Aorta (tissue), 5 donors: ENCODE measurements around the gene TNXB. TPM values are rescaled to one million over a fixed set of nuclear protein-coding genes. Genes with fewer than 3 reads are reported as not detected.
"Not testable (repeated sequence)": the region's sequence is repeated elsewhere in the genome, so short reads cannot be mapped to it uniquely, and the experiment has no call there.

ENCODE experiments used
- ATAC-seq: fragments of 200-7000 bp; cut with Tn5 transposase; one replicate; pipeline ENCODE4 v1.9.1; 2022; ENCODE audit warnings: moderate library complexity; ENCODE audit not compliant: low FRiP score
- DNase-seq, 2 donors: peaks; one replicate each; pipeline ENCODE4 v3.0.0-alpha.2; 2020
- H3K27ac ChIP-seq, 2 donors: one replicate each; pipeline ENCODE4 v1.5.1; 2013; ENCODE audit warnings: low read length in 2 of 2, mild to moderate bottlenecking in 2 of 2, moderate library complexity in 2 of 2, control low read depth in 1 of 2, inconsistent platforms in 1 of 2, low read depth in 1 of 2
- H3K27me3 ChIP-seq, 2 donors: one replicate each; pipeline ENCODE4 v1.6.1; 2013; ENCODE audit warnings: control low read depth in 1 of 2, low read length in 1 of 2, mild to moderate bottlenecking in 1 of 2, moderate library complexity in 1 of 2; ENCODE audit not compliant: insufficient read depth in 2 of 2, control insufficient read depth in 1 of 2
- H3K36me3 ChIP-seq, 2 donors: one replicate each; pipeline ENCODE4 v1.6.1; 2013; ENCODE audit warnings: control low read depth in 1 of 2, low read length in 1 of 2, mild to moderate bottlenecking in 1 of 2; ENCODE audit not compliant: insufficient read depth in 2 of 2, control insufficient read depth in 1 of 2
- H3K4me1 ChIP-seq, 2 donors: one replicate each; pipeline ENCODE4 v1.6.1; 2013; ENCODE audit warnings: low read length in 2 of 2, control low read depth in 1 of 2, mild to moderate bottlenecking in 1 of 2, moderate library complexity in 1 of 2; ENCODE audit not compliant: insufficient read depth in 2 of 2, control insufficient read depth in 1 of 2
- H3K4me3 ChIP-seq, 2 donors: one replicate each; pipeline ENCODE4 v1.5.1; 2013; ENCODE audit warnings: low read length in 2 of 2, control low read depth in 1 of 2, mild to moderate bottlenecking in 1 of 2
- H3K9me3 ChIP-seq: one replicate; pipeline ENCODE4 v1.6.1; 2013; ENCODE audit warnings: mild to moderate bottlenecking, low read length; ENCODE audit not compliant: control insufficient read depth
- WGBS, 2 donors: extraction: QIAGEN DNeasy Blood & Tissue Kit; methylation state at CpG; one replicate each; pipeline ENCODE4 v1.1.7; 2013; 5-methylcytosine and 5-hydroxymethylcytosine counted together
- intact Hi-C, 2 donors: fragments of 100-400 bp; cut with DNase I; formaldehyde crosslinking; loops; one replicate each; pipeline versions ENCODE4 v1.14.2 to v1.15.0; 2022
- polyA plus RNA-seq, 2 donors: library from polyadenylated mRNA; stranded (reverse); fragments of 200-250 nt; gene quantifications; one replicate each; pipeline ENCODE4 v1.2.3, GENCODE V29; 2013
- total RNA-seq, 2 donors: library from RNA; stranded (reverse); fragmentation: NEBNext Ultra II Directional; extraction: Animal tissue kit (Norgen Biotek cat#: 25700); gene quantifications; one replicate each; pipeline ENCODE4 v1.2.1, GENCODE V29; 2021
- donor health status: healthy with polysubstance abuse.
- donor health status: Bipolar disorder and iron deficiency.
- donor health status: DM: no; HTN: no; CAD: no.
- donor health status: DM: no; HTN: no; CAD: no.
- donor health status: DM: yes; HTN: yes; CAD: no.

TNXB gene
- total and polyA plus RNA-seq, 4 donors = 11.1 to 441 (median 116) TPM

DNA sequence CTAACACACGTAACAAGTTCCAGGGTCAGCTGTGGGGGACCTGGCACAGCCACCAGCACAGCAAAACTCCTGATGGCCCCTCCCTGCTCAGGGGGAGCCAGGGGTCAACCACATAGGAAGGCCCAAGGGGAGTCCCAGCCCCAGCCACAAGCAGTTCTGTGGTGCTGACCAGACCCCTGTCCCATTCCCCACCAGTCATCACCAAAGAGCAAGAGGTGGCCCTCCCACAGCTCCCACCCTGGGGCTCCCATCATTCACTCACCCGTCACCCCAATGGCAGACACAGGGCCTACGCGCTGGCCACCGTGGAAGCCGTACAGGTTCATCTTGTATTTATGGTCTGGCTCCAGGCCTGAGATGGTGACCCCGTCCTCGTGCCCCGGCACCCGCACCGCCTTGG lies 59.4 kb downstream of the TNXB start:
- intact Hi-C loops, H3K4me1 ChIP-seq, H3K36me3 ChIP-seq, ATAC-seq, H3K27ac ChIP-seq, H3K9me3 ChIP-seq, H3K4me3 ChIP-seq, H3K27me3 ChIP-seq: not testable (repeated sequence)
- DNase-seq = peak in 1 of 2 donors; percentile 70
- WGBS, 2 donors = 88 to 90% methylated on average over 6 to 11 of the region's 11 CpGs

- H3K27ac ChIP-seq, ATAC-seq, H3K9me3 ChIP-seq, H3K4me1 ChIP-seq, H3K27me3 ChIP-seq, H3K4me3 ChIP-seq, H3K36me3 ChIP-seq, intact Hi-C loops: not testable (repeated sequence)
- DNase-seq = peak in 1 of 2 donors; percentile 57
- WGBS, 2 donors = 92 to 93% methylated on average over 21 of the region's 21 CpGs
These were observed 60.0 kb downstream of the TNXB start for GRCh38 chr6:32049149-32049548.

GRCh38 chr6:32047855-32048766 lies 61.0 kb downstream of the TNXB start:
- H3K36me3 ChIP-seq = no peaks in the 10 kb centered on the region
- intact Hi-C loops = loop anchor here in 1 of 2 donors (1.0 kb wide), 1 partner anchor 66 kb away; no protein-coding TSS in a partner anchor
- no peaks in the 10 kb centered on the region for H3K27me3 ChIP-seq
- H3K4me3 ChIP-seq = no peak overlapping the region
- WGBS, 2 donors = 50% methylated on average over 42 of the region's 42 CpGs
- no peaks in the 10 kb centered on the region for H3K9me3 ChIP-seq
- no peaks in the 10 kb centered on the region for H3K4me1 ChIP-seq
- ATAC-seq = peak; percentile 80
- H3K27ac ChIP-seq = no peak overlapping the region
- peak; percentile 80 to 93 for DNase-seq

GRCh38 chr6:32047539-32047854 lies 61.6 kb downstream of the TNXB start:
- Histone ChIP-seq H3K4me3 (no peak overlapping the region), H3K9me3 (no peaks in the 10 kb centered on the region), H3K4me1 (no peaks in the 10 kb centered on the region), H3K36me3 (no peaks in the 10 kb centered on the region), H3K27me3 (no peaks in the 10 kb centered on the region), H3K27ac (no peak overlapping the region)
- intact Hi-C loops = no loop called here
- whole genome bisulfite sequencing, 2 donors = 85 to 94% methylated on average over 6 of the region's 6 CpGs
- ATAC-seq (no peak), DNase-seq (no peak)

DNA sequence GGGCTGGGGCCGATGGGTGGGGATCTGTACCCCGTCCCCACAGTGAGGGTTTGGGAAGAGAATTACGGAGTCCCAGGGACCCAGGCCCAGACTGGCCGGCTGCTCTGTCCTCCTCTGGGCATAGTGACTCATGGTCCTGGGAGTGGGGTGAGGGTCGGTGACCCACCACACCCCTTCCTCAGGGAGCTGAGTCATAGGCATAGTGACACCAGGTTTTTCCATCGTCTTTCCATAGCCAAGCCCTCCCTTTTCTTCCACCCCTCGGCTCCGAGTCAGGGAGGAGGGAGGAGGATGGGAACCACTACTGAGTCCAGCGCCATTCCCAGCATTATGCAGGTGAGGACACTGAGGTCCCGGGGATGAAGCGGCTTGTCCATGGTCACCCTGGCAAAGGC lies 62.1 kb downstream of the TNXB start:
- intact Hi-C loops = no loop called here
- H3K9me3 ChIP-seq = no peaks in the 10 kb centered on the region
- 56 to 57% methylated on average over 11 of the region's 11 CpGs for WGBS, 2 donors
- no peaks in the 10 kb centered on the region for H3K27me3 ChIP-seq
- H3K36me3 ChIP-seq = no peaks in the 10 kb centered on the region
- H3K27ac ChIP-seq = no peak overlapping the region
- peak; percentile 75 to 87 for DNase-seq
- peak; percentile 74 for ATAC-seq
- H3K4me3 ChIP-seq = no peak overlapping the region
- H3K4me1 ChIP-seq = no peaks in the 10 kb centered on the region

DNA sequence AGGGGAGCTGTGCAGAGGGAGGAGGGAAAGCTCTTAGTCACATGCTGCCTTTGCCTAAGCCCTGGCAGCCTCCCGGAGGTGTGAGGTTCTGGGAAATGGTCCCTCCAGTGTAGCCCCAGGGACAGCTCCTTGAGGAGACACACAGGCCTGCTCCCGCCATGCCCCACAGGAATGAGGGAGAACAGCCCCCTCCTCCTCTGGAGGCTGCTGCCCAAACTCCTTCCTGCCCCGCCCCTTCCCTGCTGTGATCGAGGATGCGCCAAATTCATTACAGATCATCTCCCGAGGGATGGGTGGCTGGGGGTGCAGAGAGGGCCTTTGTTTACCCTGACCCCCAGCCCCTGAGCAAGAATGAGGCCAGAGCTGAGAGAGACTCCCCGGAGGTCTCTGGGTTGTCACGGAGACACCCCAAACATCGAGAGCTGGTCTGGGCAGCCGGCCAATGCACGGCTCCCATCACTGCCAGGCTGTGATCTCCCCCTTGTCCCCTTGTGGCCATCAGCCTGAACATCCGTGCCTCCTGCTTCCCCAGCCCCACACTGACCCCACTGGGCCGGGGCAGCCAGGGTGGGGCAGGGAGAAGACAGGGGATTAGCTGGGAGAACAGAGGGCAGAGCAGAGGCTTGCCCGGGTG lies 62.6 kb downstream of the TNXB start:
- Histone ChIP-seq H3K4me3 (no peak overlapping the region), H3K9me3 (no peaks in the 10 kb centered on the region), H3K4me1 (no peaks in the 10 kb centered on the region), H3K36me3 (no peaks in the 10 kb centered on the region), H3K27me3 (no peaks in the 10 kb centered on the region), H3K27ac (no peak overlapping the region)
- DNase-seq = peak; percentile 67 to 82
- 48 to 51% methylated on average over 14 of the region's 14 CpGs for WGBS, 2 donors
- intact Hi-C loops = no loop called here
- ATAC-seq = peak; percentile 29

DNA sequence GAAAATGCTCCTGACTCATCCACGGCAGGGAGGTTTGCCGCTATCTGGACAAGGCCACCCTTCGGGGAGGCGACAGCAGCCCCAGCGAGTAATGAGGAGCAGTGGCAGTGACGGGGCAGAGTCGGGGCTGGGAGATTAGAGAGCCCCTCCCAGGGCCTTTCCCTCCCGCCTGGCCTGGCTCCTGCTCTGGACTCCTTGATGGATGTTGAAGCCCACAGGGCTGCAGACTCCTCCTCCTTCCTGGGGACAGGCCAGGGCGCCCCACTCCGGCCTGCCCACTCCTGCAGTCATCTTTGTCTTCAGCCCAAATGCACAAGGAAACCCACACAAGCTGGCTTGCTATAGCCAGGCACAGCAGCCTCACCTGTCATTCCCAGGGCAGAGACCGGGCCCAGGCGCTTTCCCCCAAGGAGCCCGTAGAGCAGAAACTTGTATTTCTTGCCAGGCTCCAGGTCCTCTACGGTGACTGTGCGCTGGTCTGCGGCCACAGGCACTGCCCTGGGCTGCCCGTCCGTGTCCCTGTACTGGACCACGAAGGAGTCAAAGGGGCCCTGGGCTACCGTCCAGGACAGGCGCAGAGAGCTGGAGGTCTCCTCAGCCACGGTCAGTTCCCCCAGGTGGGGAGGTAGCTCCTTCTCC lies 63.2 kb downstream of the TNXB start:
- no peaks in the 10 kb centered on the region for H3K36me3 ChIP-seq
- intact Hi-C loops = no loop called here
- no peak overlapping the region for H3K4me3 ChIP-seq
- no peaks in the 10 kb centered on the region for H3K4me1 ChIP-seq
- H3K27me3 ChIP-seq = no peaks in the 10 kb centered on the region
- H3K27ac ChIP-seq = no peak overlapping the region
- ATAC-seq (peak; percentile 4), DNase-seq (peak; percentile 51 to 81)
- WGBS, 2 donors = 82 to 85% methylated on average over 21 to 22 of the region's 22 CpGs
- no peaks in the 10 kb centered on the region for H3K9me3 ChIP-seq

DNA sequence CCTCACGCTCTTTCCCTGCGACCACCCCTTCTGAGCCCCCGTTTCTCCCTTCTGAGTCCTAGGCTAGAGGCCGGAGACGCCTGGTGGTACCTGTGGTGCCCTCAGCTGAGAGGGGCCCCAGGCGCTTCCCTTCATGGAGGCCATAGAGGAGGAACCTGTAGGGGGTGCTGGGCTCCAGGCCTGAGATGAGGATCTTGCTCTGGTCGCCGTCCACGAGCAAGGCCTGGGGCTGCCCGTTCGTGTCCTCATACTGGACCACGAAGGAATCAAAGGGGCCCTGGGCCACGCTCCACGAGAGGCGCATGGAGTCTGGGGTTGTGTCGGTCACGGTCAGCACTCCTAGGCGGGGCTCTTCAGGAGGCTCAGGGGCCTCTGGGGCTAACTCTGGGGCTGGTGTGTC lies 64.2 kb downstream of the TNXB start:
- H3K27me3 ChIP-seq, H3K4me1 ChIP-seq, H3K9me3 ChIP-seq, H3K27ac ChIP-seq, H3K36me3 ChIP-seq, H3K4me3 ChIP-seq, intact Hi-C loops, ATAC-seq: not testable (repeated sequence)
- 90 to 91% methylated on average over 10 to 14 of the region's 18 CpGs for WGBS, 2 donors
- peak; percentile 39 to 50 for DNase-seq
